ENCODE results near the gene ERCC2.

GRCh38 chr19:45345506-45345860, 24.9 kb downstream of the ERCC2 start:
- TF ChIP-seq EZH2 (IDR thresholded peaks at IDR 0.05; ENCODE audit: insufficient read depth, low read length): no peak
- TF ChIP-seq, protein P1, sequence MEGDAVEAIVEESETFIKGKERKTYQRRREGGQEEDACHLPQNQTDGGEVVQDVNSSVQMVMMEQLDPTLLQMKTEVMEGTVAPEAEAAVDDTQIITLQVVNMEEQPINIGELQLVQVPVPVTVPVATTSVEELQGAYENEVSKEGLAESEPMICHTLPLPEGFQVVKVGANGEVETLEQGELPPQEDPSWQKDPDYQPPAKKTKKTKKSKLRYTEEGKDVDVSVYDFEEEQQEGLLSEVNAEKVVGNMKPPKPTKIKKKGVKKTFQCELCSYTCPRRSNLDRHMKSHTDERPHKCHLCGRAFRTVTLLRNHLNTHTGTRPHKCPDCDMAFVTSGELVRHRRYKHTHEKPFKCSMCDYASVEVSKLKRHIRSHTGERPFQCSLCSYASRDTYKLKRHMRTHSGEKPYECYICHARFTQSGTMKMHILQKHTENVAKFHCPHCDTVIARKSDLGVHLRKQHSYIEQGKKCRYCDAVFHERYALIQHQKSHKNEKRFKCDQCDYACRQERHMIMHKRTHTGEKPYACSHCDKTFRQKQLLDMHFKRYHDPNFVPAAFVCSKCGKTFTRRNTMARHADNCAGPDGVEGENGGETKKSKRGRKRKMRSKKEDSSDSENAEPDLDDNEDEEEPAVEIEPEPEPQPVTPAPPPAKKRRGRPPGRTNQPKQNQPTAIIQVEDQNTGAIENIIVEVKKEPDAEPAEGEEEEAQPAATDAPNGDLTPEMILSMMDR (IDR thresholded peaks at IDR 0.05; ENCODE audit: insufficient read depth, low read depth, low read length): no peak
